GM19099 (cell line): Measurements from ENCODE around the gene KRT82.

Experiments used
- POLR2A ChIP-seq: IDR thresholded peaks from 3 replicates; pipeline ENCODE4 v1.6.1; 2011; ENCODE audit warnings: low read depth; ENCODE audit not compliant: insufficient read length; ENCODE audit errors: extremely low read depth

The KRT82 gene

GRCh38 chr12:52360106-52360662 lies 46.0 kb downstream of the KRT82 start:
- no peak for TF ChIP-seq POLR2A

GRCh38 chr12:52359621-52360061 lies 46.5 kb downstream of the KRT82 start:
- TF ChIP-seq POLR2A, result no peak

DNA sequence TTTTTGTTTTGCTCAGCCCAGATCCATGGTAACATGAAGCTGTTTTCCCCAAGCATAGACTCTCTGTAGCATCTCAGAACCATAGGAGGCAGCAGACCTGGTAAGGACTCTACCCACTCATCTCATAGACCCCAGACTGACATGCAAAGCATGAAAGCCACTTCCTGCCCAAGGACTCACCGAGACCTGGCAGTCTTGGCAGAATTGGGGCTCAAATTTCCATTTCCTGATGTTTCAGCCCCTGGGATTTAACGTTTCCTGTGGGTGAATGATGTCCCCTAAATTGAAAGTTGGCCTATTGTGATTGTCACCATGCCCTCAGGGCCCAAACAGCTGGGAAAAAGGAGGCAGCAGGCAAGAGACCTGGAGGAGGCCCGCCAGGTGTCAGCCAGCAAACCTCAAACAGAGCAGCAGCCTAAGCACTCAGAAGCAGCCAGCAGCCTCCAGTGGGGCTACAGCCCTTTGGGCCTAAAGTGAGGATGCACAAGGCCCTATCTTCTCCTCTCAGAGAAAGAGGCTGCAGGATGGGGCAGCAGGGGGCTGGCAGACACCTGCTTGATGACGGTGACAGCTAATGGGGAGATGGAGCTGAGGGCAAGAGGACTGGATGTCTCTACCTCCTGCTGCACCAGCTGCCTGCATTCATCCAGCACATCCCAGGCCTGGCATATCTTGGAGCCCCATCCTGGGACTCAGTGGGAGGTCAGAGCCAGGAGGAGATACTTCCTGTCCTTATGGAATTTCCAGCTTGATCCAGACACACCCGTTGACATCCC lies 47.4 kb downstream of the KRT82 start:
- TF ChIP-seq POLR2A, result no peak

GRCh38 chr12:52356762-52357580 lies 49.2 kb downstream of the KRT82 start:
- no peak for TF ChIP-seq POLR2A

- no peak for TF ChIP-seq POLR2A
These were observed 49.9 kb downstream of the KRT82 start for GRCh38 chr12:52356031-52356761.

- no peak for TF ChIP-seq POLR2A
These were observed 51.0 kb downstream of the KRT82 start for GRCh38 chr12:52355176-52355575.

GRCh38 chr12:52354200-52354599 lies 51.9 kb downstream of the KRT82 start:
- no peak for TF ChIP-seq POLR2A

GRCh38 chr12:52353766-52354165 lies 52.4 kb downstream of the KRT82 start:
- TF ChIP-seq POLR2A, result no peak

DNA sequence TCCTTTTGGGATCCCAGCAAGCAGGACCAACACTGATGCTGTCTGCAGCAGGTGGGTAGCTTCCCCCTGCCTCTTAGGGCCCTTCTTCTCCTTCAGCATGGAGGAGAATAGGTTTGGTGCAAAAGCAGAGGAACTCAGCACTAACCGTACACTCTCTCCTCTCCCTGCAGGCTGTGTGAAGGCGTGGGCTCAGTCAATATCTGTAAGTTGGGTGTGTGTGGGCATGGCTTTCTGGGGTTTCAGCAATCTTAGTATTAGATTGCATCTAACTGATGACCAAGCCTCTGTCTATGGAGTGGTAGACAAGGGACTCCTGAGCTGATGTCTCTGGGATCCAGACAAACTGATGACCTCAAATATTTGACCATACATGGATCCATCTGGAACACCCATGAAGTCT lies 53.2 kb downstream of the KRT82 start:
- TF ChIP-seq POLR2A, result no peak

GRCh38 chr12:52351196-52352059 lies 54.7 kb downstream of the KRT82 start:
- TF ChIP-seq POLR2A, result no peak

DNA sequence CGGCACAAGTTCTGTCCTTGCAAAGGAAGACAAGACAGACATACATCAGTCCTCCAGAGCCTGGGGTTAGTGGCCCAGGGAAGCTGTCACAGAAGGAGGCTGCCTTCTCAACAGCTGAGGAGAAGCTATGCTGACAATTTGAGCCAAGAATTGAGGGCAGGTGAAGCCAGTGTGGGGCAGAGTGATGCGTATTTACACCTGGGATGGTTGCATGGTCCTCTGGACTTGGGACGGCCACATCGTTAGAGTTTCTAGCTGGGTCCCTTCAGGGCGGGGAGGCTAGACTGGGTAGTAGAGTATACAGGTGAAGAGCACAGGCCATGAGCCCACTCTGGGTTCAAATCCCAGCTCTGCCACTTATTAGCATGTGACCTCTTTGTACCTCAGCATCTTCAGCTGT lies 55.3 kb downstream of the KRT82 start:
- no peak for TF ChIP-seq POLR2A

DNA sequence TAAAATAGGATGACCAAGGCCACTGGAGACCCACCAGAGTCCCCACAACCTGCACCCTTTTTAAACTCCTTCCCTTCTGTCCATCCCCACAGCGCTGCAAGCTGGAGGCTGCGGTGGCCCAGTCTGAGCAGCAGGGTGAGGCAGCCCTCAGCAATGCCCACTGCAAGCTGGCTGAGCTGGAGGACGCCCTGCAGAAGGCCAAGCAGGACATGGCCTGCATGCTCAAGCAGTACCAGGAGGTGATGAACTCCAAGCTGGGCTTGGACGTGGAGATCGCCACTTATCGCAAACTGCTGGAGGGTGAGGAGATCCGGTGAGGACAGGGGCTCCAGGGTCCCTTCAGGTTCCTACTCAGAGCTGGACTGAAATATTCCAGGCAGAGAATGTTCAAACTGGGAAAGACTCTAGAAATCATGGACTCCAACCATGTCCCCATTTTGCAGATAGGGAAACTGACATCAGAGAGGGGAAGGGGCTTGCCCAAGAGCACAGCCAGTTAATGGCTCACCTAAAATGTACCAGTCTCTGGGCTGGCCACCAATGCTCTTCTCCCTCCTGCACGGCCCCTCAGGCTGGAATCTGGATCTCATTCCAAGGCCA lies 56.0 kb downstream of the KRT82 start:
- TF ChIP-seq POLR2A, result no peak

- TF ChIP-seq POLR2A, result no peak
These were observed 56.9 kb downstream of the KRT82 start for GRCh38 chr12:52349196-52349595.
